HFFc6 (cell line): ENCODE results near the gene MARCHF10. TPM values are rescaled to one million over a fixed set of nuclear protein-coding genes. Genes with fewer than 3 reads are reported as not detected.

ENCODE experiments used
- DNase-seq: peaks from one replicate; pipeline ENCODE4 v3.0.0-alpha.2; 2018
- H3K27ac Mint-ChIP-seq: 2 replicates; pipeline ENCODE4 v1.8.0; 2020; ENCODE audit warnings: mild to moderate bottlenecking, mixed read lengths
- H3K27me3 Mint-ChIP-seq: 2 replicates; pipeline ENCODE4 v1.8.0; 2021; ENCODE audit warnings: mild to moderate bottlenecking, moderate library complexity, mixed read lengths; ENCODE audit not compliant: insufficient read depth
- H3K36me3 Mint-ChIP-seq: 2 replicates; pipeline ENCODE4 v1.8.0; 2021; ENCODE audit warnings: low read depth, mixed read lengths
- H3K4me1 Mint-ChIP-seq: 2 replicates; pipeline ENCODE4 v1.8.0; 2020; ENCODE audit warnings: low read depth, mixed read lengths
- H3K4me3 Mint-ChIP-seq: 2 replicates; pipeline ENCODE4 v1.8.0; 2020; ENCODE audit warnings: mild to moderate bottlenecking, moderate library complexity, mixed read lengths
- H3K9me3 Mint-ChIP-seq: 2 replicates; pipeline ENCODE4 v1.8.0; 2020; ENCODE audit warnings: mild to moderate bottlenecking, mixed read lengths
- total RNA-seq, 6 experiments: library from RNA; stranded (reverse); fragmentation: NEBNext Ultra II Directional; extraction: Animal tissue kit (Norgen Biotek cat#: 25700); gene quantifications; 2 replicates in 1 of 6; 3 replicates in 5 of 6; pipeline ENCODE4 v1.2.3, GENCODE V29; 2021
- TF ChIP-seq, protein P1 (sequence below): fragments of 200-600 bp; sonication (generic); IDR thresholded peaks from 2 replicates; pipeline ENCODE4 v1.5.0; 2021; ENCODE audit warnings: antibody characterized with exemption, mild to moderate bottlenecking

MARCHF10 gene
- total RNA-seq, 6 experiments from 2014 or later: 0.46 to 1.5 (median 0.89) TPM

DNA sequence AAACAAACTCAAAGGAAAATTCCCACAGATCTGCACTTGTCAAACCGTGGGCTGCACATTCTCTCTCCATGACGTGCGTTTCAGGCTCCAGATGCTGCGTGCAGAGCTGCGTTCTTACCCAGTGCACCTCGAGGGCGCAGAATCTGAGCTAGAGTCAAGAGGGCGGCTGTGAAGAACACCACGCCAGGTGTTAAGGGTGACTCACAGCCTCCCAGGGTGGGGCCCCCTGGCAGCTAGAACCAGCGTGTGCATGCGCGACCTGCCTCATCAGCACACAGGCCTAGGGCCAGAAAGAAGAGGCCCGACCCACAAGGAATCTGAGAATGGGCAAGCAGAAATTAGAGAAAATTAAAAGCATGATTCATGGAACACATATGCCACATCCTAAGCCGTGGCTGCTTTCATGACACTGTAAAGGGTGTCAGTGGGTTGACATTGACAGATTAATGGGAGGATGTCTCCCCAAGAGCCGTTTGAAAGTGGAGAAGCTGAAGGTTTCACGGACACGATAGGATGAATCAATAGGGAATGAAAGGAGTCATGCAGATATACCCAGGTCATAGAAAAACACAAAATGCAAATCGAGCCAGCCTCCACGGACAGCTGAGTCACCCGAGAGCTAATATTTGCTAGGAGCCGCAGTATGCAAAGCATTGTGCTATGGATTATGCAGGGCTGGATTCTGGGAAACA is 29.0 kb downstream of the MARCHF10 start:
- Mint-ChIP-seq H3K36me3 (peaks cover 20% of the 10 kb centered on the region), H3K4me3 (peak overlapping the region; percentile 85)

DNA sequence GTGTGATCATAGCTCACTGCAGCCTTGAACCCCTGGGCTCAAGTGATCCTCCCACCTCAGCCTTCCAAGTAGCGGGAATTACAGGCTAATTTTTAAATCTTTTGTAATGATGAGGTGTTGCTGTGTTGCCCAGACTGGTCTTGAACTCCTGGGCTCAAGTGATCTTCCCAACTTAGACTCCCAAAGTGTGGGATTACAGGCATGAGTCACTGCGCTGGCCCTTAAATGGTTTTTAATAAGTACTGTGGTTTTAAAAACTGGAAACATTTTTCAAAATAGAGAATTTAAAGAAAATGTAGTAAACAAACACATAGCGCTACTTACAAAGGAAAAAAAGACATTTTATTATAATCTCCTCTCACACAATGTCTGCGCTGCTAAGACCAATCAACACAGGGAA is 32.2 kb downstream of the MARCHF10 start:
- H3K9me3 Mint-ChIP-seq: peaks cover 10% of the 10 kb centered on the region; the same call in 1 of the 2 replicates
- H3K27me3 Mint-ChIP-seq: peaks cover 10% of the 10 kb centered on the region
- H3K4me3 Mint-ChIP-seq: no peak overlapping the region
- TF ChIP-seq, protein P1, sequence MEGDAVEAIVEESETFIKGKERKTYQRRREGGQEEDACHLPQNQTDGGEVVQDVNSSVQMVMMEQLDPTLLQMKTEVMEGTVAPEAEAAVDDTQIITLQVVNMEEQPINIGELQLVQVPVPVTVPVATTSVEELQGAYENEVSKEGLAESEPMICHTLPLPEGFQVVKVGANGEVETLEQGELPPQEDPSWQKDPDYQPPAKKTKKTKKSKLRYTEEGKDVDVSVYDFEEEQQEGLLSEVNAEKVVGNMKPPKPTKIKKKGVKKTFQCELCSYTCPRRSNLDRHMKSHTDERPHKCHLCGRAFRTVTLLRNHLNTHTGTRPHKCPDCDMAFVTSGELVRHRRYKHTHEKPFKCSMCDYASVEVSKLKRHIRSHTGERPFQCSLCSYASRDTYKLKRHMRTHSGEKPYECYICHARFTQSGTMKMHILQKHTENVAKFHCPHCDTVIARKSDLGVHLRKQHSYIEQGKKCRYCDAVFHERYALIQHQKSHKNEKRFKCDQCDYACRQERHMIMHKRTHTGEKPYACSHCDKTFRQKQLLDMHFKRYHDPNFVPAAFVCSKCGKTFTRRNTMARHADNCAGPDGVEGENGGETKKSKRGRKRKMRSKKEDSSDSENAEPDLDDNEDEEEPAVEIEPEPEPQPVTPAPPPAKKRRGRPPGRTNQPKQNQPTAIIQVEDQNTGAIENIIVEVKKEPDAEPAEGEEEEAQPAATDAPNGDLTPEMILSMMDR: no peak
- H3K36me3 Mint-ChIP-seq: peaks cover 14% of the 10 kb centered on the region
- no peak overlapping the region for H3K27ac Mint-ChIP-seq
- no peak for DNase-seq
- H3K4me1 Mint-ChIP-seq: peaks cover 34% of the 10 kb centered on the region

More for the DNA sequence above, 29.0 kb downstream of the MARCHF10 start:
- peaks cover 3% of the 10 kb centered on the region for H3K27me3 Mint-ChIP-seq
- peaks cover 9% of the 10 kb centered on the region for H3K9me3 Mint-ChIP-seq
- peak overlapping the region; percentile 98 for H3K27ac Mint-ChIP-seq
- TF ChIP-seq, protein P1: 0 out of 2 replicates have a peak, but pooled peaks have one; percentile 16
- peaks cover 52% of the 10 kb centered on the region for H3K4me1 Mint-ChIP-seq
- DNase-seq: peak; percentile 92

DNA sequence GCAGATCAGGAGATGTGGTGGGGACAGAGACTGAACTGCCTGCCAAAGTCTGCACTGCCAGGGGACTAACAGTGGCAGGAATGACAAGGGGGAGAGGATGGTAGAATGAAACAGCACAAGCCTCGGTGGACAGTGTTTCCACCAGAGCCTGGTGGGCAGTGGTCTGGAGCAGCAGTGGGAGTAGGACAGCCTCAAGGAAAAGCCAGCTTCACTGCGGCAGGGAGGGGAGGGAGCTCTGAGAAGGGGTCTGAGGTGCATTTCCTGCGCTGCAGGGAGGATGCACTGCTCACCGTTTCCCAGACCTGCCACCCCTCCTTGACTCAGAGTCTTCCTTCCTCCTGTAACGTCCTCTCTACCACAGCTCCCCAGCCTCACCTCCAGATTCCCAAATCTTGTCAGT is 33.8 kb downstream of the MARCHF10 start:
- peaks cover 10% of the 10 kb centered on the region for H3K27me3 Mint-ChIP-seq
- peaks cover 23% of the 10 kb centered on the region for H3K4me1 Mint-ChIP-seq
- H3K27ac Mint-ChIP-seq: no peak overlapping the region
- no peak for DNase-seq
- TF ChIP-seq, protein P1: no peak
- H3K9me3 Mint-ChIP-seq: peaks cover 10% of the 10 kb centered on the region; the same call in 1 of the 2 replicates
- H3K36me3 Mint-ChIP-seq: peaks cover 9% of the 10 kb centered on the region
- H3K4me3 Mint-ChIP-seq: no peak overlapping the region

DNA sequence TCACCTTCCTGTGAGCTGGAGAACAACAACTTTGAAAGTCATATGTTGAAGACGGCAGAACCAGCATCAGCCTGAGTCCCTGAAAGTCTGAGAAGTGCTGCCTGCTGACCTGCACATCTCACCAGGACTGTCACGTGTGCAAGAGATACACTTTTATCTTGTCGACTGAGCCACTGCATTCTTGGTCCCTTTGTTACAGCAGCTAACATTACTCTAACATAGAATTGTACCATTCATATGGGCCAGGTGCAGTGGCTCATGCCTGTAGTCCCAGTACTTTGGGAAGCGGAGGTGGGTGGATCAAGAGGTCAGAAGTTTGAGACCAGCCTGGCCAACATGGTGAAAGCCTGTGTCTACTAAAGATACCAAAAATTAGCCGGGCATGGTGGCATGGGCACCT is 40.1 kb downstream of the MARCHF10 start:
- H3K27ac Mint-ChIP-seq: no peak overlapping the region
- TF ChIP-seq, protein P1: no peak
- H3K36me3 Mint-ChIP-seq: peaks cover 9% of the 10 kb centered on the region
- H3K9me3 Mint-ChIP-seq: peaks cover 10% of the 10 kb centered on the region; the same call in 1 of the 2 replicates
- no peaks in the 10 kb centered on the region for H3K4me1 Mint-ChIP-seq
- no peak for DNase-seq
- H3K27me3 Mint-ChIP-seq: peaks cover 2% of the 10 kb centered on the region; the same call in 1 of the 2 replicates
- H3K4me3 Mint-ChIP-seq: no peak overlapping the region

DNA sequence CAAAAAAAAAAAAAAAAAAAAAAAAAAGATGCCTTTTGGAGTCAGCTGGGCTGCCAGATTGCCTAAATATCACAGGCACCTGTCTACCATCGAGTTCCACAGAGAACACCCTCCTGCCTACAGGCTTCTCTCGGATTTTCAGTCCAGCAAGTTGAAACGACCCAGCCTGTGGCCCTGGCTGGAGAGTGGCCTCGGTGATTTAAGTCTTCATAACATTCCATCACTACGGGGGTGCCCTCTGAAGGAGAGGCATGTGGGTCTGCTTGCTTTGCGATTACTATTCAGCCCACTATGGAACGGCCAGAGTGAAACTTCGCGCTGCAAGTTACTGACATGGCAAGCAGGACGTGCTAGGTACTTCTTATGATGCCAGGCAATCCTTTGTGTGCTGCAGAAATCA is 42.8 kb downstream of the MARCHF10 start:
- TF ChIP-seq, protein P1: no peak
- H3K36me3 Mint-ChIP-seq: no peaks in the 10 kb centered on the region
- H3K4me1 Mint-ChIP-seq: peaks cover 11% of the 10 kb centered on the region
- no peaks in the 10 kb centered on the region for H3K9me3 Mint-ChIP-seq
- H3K27me3 Mint-ChIP-seq: peaks cover 2% of the 10 kb centered on the region; the same call in 1 of the 2 replicates
- no peak overlapping the region for H3K4me3 Mint-ChIP-seq
- no peak overlapping the region for H3K27ac Mint-ChIP-seq
- DNase-seq: no peak
